ENCODE results near the gene KRTAP10-6.

DNA sequence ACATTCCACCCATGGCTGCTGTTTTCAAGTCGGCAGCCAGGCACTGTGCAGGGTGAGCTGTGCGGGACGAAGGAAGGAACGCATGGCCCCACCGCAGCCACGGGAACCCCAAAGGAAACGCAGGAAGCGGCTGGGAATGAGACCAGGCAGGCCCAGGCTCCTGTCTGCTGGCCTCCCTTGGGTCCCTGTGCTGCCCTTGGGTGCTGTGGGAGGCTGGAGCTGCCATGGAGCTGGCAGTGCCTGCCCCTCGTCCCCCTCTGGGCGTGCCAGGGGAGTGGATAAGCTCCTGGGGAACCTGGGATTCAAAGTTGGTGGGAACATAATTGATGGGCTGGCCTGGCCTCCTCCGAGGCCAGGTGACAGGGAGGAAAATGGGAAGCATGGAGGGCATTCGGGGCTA, 24.0 kb downstream of the KRTAP10-6 start:
- TF ChIP-seq, protein P1, sequence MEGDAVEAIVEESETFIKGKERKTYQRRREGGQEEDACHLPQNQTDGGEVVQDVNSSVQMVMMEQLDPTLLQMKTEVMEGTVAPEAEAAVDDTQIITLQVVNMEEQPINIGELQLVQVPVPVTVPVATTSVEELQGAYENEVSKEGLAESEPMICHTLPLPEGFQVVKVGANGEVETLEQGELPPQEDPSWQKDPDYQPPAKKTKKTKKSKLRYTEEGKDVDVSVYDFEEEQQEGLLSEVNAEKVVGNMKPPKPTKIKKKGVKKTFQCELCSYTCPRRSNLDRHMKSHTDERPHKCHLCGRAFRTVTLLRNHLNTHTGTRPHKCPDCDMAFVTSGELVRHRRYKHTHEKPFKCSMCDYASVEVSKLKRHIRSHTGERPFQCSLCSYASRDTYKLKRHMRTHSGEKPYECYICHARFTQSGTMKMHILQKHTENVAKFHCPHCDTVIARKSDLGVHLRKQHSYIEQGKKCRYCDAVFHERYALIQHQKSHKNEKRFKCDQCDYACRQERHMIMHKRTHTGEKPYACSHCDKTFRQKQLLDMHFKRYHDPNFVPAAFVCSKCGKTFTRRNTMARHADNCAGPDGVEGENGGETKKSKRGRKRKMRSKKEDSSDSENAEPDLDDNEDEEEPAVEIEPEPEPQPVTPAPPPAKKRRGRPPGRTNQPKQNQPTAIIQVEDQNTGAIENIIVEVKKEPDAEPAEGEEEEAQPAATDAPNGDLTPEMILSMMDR (IDR thresholded peaks at IDR 0.05; ENCODE audit: low read depth, low read length): no peak
- TF ChIP-seq MYC (IDR thresholded peaks at IDR 0.05; ENCODE audit: low read depth, low read length): no peak
- TF ChIP-seq POLR2A (IDR thresholded peaks at IDR 0.05; ENCODE audit: extremely low read depth, insufficient read length): no peak
- TF ChIP-seq, protein P2, sequence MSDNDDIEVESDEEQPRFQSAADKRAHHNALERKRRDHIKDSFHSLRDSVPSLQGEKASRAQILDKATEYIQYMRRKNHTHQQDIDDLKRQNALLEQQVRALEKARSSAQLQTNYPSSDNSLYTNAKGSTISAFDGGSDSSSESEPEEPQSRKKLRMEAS (IDR thresholded peaks at IDR 0.05; ENCODE audit: low read depth, low read length): no peak

All from NB4 (cell line).